Germinal center (tissue), 1 donor: ENCODE data around the gene CCRL2.
A peak's percentile ranks its signal among the peaks of the same experiment; 100 is the strongest.

Experiments
- DNase-seq: peaks from one replicate; pipeline ENCODE4 v3.0.0; 2012; ENCODE audit warnings: mixed read lengths, low spot score

Gene CCRL2, protein sequence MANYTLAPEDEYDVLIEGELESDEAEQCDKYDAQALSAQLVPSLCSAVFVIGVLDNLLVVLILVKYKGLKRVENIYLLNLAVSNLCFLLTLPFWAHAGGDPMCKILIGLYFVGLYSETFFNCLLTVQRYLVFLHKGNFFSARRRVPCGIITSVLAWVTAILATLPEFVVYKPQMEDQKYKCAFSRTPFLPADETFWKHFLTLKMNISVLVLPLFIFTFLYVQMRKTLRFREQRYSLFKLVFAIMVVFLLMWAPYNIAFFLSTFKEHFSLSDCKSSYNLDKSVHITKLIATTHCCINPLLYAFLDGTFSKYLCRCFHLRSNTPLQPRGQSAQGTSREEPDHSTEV

DNA sequence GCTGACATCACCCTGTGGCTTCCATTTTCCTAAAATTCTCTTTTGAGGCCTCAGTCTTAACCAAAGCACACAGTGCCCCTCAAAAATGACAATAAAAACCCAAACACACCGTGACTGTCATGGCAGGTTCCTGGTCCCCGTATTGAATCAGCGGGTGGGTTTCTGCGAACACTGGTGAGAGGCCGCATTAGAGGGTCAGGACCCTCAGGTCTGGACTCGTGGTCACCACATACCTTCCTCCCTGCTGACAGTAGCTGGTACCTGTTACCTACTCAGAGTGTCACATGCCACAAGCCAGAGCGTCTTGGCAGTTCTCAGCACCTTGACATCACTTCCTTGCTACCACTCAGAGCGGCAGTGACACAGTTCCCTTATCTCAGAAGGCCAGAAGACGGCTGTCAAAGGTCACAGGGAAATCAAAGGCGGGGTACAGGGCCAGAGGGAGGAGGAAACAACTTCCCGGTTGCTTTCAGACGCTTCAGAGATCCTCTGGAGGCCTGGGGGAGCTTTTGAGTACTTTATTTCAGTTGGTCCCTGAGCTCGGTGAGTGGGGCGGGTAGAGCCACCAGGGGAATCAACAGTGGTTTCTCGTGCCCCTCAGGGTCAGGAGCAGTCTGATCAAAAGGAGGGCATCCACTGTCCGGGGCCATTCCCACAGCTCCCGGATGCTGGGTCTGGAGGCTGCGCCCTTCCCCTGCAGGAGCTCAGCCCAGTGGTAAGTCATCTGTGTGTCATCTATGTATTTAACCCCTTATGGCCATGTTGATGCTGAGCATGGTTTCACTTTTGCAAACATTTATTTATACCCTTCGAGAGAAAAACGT lies at the start of gene CCRL2, which contains the start of gene CCR5AS:
TSS of gene CCRL2 (plus strand) at position 472 of the 824 bp plus-strand sequence. CDS start 821 bp downstream, outside the sequence.
TSS of gene CCR5AS (minus strand) at position 279 of the 824 bp plus-strand sequence.
- peak; percentile 12 for DNase-seq

DNA sequence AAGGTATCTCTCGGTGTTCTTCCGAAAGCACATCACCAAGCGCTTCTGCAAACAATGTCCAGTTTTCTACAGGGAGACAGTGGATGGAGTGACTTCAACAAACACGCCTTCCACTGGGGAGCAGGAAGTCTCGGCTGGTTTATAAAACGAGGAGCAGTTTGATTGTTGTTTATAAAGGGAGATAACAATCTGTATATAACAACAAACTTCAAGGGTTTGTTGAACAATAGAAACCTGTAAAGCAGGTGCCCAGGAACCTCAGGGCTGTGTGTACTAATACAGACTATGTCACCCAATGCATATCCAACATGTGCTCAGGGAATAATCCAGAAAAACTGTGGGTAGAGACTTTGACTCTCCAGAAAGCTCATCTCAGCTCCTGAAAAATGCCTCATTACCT lies 48.6 kb upstream of the CCRL2 start:
- DNase-seq, result no peak

DNA sequence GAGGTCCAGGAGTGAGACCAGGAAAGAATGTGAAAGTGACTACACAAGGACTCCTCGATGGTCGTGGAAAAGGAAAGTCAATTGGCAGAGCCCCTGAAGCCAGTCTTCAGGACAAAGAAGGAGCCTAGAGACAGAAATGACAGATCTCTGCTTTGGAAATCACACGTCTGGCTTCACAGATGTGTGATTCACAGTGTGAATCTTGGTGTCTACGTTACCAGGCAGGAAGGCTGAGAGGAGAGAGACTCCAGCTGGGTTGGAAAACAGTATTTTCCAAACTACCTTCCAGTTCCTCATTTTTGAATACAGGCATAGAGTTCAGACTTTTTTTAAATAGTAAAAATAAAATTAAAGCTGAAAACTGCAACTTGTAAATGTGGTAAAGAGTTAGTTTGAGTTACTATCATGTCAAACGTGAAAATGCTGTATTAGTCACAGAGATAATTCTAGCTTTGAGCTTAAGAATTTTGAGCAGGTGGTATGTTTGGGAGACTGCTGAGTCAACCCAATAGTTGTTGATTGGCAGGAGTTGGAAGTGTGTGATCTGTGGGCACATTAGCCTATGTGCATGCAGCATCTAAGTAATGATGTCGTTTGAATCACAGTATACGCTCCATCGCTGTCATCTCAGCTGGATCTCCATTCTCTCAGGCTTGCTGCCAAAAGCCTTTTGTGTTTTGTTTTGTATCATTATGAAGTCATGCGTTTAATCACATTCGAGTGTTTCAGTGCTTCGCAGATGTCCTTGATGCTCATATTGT lies 47.1 kb upstream of the CCRL2 start:
- DNase-seq, result no peak

DNA sequence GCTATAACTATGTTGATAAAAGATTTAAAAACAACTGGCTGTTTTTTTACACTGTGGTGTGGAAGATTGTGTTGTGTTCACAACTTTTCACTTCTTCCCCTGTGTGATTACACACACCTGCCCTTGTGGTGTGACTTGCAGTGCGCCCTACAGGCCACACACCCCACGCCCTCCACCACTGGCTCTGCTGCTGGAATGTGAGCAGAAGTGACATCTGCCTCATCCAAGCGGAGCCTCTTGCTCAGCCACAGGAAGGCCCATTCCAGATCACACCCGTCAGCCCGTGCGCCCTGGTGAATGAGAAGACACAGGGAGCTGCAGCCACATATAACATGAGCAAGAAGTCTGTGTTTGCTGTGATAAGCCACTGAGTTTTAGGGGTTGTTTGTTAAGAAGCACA lies 46.2 kb upstream of the CCRL2 start:
- DNase-seq, result no peak

DNA sequence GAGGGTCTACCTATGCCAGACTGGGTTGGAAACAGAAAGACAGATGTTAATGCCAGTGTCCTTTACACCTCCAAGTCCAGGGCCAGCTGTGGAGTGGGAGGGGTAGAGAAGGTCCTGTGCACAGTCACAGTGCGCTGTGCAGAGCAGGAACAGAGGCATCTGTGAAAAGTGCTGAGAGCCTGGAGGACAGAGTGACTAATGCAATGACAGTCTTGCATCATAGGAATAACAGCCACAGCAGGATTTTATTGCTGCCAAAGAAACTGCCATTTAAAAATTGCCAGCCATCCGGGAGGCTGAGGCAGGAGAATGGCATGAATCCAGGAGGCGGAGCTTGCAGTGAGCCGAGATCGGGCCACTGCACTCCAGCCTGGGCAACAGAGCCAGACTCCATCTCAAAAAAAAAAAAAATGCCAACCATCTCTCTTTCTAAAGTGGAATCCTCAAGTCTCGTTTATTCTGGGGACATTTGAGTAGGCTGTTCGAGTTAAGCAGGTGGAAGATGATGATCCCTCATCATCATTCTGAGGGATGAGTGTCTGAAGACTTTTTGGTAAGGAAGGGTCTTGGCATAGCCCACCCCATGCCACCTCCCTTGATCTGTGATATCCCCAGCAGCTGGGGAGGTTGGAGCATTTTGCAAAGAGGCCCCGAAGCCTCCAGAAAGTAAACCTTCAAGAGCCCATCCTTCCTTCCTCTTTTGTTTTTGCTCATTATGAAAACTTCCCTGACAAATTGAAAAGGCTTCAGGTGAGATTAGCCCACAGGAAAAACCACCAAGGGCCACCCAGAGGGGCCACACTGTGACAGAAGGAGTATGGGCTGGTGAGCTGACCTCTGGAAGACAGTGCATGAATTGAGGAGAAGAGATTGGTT lies 45.4 kb upstream of the CCRL2 start:
- DNase-seq, result no peak

DNA sequence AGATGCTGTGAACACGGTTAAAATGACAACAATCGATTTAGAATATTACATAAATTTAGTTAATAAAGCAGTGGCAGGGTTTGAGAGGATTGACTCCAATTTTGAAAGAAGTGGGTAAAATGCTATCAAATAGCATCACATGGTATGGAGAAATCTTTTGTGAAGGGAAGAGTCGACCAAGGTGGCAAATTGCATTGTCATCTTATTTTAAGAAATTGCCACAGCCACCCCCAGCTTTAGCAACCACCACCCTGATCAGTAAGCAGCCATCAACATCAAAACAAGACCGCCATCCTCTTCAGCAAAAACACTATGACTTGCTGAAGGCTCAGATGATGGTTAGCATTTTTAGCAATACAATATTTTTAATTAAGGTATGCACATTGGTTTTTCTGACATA lies 42.0 kb upstream of the CCRL2 start:
- no peak for DNase-seq

DNA sequence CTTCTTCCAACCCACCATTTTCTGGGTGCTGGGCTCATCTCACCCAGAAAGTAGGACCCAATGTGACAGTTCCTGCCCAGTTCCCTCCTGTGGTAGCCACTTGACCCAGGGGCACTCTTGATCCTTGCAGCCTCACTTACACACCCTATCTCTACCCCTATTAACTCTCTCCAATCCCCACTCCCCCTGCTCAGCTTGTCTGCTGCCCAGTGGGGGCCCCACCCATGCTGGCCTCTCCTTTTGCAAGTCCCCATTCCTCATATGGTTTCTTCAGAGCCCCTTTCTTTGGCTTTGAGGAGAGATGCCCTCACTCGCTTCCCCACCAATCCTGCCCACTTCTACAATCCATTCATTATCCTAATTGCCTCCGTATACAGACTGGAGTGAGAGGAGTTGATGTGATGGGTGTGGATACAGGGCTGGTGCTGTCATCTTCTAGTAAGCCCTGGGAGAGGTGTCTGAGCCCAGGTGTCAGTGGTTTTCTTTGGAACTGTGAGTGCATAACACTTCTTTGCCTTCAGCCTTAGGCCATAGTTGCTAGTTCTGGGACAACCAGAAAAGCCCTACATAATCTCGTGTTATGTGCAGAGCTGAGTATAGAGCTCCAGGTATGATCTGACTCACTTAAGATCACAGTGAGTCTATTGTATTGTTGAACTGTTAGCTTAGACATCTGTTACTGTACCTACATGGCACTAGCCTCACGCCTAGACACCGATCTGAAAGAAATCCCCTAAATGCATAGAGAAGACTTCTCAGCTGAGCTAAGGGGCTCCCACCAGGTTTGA lies 41.1 kb upstream of the CCRL2 start:
- no peak for DNase-seq

DNA sequence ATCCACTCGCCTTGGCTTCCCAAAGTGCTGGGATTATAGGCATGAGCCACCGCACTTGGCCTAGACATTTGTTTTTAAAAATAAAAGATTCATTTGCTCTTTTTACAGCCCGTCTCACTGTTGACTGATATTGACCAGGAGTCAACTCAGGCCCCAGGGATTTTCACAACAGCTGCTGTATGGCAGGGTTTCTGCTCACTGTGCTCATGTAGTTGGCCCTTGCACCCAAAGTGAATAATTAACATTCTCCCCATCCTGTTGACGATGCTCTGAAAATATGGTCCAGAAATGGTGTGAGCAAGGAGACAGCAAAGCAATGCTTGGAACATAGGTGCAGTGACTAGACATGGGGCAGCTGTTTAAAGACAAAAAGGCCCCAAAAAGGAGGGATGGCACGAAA lies 39.2 kb upstream of the CCRL2 start:
- DNase-seq, result no peak

DNA sequence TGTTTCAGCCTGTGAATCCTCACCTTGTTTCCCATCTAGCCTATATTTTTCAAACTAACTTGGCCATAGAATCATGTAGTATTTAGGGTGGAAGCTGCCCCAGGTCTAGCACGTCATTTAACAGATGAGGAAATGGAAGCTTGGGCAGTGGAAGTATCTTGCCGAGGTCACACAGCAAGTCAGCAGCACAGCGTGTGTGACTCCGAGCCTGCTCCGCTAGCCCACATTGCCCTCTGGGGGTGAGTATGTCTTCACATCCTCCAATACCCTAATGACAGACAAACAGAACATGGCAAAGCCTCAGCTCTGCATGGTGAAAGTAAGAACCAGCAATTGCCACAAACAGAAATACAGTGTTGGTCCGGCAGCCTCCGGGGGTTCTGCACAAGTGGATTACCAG lies 38.5 kb upstream of the CCRL2 start:
- DNase-seq, result peak; percentile 20

DNA sequence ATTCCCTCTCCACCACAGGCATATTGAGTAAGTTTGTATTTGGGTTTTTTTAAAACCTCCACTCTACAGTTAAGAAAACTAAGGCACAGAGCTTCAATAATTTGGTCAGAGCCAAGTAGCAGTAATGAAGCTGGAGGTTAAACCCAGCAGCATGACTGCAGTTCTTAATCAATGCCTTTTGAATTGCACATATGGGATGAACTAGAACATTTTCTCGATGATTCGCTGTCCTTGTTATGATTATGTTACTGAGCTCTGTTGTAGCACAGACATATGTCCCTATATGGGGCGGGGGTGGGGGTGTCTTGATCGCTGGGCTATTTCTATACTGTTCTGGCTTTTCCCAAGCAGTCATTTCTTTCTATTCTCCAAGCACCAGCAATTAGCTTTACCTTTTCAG lies 37.9 kb upstream of the CCRL2 start:
- DNase-seq, result no peak

DNA sequence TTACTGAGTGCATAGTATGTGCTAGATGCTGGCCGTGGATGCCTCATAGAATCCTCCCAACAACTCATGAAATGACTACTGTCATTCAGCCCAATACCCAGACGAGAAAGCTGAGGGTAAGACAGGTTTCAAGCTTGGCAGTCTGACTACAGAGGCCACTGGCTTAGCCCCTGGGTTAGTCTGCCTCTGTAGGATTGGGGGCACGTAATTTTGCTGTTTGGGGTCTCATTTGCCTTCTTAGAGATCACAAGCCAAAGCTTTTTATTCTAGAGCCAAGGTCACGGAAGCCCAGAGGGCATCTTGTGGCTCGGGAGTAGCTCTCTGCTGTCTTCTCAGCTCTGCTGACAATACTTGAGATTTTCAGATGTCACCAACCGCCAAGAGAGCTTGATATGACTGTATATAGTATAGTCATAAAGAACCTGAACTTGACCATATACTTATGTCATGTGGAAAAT lies 37.4 kb upstream of the CCRL2 start:
- DNase-seq, result no peak

DNA sequence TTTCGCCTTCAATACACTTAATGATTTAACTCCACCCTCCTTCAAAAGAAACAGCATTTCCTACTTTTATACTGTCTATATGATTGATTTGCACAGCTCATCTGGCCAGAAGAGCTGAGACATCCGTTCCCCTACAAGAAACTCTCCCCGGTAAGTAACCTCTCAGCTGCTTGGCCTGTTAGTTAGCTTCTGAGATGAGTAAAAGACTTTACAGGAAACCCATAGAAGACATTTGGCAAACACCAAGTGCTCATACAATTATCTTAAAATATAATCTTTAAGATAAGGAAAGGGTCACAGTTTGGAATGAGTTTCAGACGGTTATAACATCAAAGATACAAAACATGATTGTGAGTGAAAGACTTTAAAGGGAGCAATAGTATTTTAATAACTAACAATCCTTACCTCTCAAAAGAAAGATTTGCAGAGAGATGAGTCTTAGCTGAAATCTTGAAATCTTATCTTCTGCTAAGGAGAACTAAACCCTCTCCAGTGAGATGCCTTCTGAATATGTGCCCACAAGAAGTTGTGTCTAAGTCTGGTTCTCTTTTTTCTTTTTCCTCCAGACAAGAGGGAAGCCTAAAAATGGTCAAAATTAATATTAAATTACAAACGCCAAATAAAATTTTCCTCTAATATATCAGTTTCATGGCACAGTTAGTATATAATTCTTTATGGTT lies 36.1 kb upstream of the CCRL2 start, which contains the start of gene CCR5:
TSS of gene CCR5 (plus strand) at position 108 of the 680 bp plus-strand sequence. CDS start 1,957 bp downstream, outside the sequence.
- no peak for DNase-seq

DNA sequence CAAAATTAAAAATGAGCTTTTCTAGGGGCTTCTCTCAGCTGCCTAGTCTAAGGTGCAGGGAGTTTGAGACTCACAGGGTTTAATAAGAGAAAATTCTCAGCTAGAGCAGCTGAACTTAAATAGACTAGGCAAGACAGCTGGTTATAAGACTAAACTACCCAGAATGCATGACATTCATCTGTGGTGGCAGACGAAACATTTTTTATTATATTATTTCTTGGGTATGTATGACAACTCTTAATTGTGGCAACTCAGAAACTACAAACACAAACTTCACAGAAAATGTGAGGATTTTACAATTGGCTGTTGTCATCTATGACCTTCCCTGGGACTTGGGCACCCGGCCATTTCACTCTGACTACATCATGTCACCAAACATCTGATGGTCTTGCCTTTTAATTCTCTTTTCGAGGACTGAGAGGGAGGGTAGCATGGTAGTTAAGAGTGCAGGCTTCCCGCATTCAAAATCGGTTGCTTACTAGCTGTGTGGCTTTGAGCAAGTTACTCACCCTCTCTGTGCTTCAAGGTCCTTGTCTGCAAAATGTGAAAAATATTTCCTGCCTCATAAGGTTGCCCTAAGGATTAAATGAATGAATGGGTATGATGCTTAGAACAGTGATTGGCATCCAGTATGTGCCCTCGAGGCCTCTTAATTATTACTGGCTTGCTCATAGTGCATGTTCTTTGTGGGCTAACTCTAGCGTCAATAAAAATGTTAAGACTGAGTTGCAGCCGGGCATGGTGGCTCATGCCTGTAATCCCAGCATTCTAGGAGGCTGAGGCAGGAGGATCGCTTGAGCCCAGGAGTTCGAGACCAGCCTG lies 35.3 kb upstream of the CCRL2 start:
- no peak for DNase-seq

DNA sequence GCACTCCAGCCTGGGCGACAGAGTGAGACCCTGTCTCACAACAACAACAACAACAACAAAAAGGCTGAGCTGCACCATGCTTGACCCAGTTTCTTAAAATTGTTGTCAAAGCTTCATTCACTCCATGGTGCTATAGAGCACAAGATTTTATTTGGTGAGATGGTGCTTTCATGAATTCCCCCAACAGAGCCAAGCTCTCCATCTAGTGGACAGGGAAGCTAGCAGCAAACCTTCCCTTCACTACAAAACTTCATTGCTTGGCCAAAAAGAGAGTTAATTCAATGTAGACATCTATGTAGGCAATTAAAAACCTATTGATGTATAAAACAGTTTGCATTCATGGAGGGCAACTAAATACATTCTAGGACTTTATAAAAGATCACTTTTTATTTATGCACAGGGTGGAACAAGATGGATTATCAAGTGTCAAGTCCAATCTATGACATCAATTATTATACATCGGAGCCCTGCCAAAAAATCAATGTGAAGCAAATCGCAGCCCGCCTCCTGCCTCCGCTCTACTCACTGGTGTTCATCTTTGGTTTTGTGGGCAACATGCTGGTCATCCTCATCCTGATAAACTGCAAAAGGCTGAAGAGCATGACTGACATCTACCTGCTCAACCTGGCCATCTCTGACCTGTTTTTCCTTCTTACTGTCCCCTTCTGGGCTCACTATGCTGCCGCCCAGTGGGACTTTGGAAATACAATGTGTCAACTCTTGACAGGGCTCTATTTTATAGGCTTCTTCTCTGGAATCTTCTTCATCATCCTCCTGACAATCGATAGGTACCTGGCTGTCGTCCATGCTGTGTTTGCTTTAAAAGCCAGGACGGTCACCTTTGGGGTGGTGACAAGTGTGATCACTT lies 34.3 kb upstream of the CCRL2 start:
- DNase-seq, result no peak

DNA sequence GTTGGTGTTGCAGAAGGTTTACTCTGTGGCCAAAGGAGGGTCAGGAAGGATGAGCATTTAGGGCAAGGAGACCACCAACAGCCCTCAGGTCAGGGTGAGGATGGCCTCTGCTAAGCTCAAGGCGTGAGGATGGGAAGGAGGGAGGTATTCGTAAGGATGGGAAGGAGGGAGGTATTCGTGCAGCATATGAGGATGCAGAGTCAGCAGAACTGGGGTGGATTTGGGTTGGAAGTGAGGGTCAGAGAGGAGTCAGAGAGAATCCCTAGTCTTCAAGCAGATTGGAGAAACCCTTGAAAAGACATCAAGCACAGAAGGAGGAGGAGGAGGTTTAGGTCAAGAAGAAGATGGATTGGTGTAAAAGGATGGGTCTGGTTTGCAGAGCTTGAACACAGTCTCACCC lies 32.3 kb upstream of the CCRL2 start:
- DNase-seq, result no peak

DNA sequence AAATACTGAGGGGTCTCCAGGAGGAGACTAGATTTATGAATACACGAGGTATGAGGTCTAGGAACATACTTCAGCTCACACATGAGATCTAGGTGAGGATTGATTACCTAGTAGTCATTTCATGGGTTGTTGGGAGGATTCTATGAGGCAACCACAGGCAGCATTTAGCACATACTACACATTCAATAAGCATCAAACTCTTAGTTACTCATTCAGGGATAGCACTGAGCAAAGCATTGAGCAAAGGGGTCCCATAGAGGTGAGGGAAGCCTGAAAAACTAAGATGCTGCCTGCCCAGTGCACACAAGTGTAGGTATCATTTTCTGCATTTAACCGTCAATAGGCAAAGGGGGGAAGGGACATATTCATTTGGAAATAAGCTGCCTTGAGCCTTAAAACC lies 31.8 kb upstream of the CCRL2 start:
- DNase-seq, result no peak

DNA sequence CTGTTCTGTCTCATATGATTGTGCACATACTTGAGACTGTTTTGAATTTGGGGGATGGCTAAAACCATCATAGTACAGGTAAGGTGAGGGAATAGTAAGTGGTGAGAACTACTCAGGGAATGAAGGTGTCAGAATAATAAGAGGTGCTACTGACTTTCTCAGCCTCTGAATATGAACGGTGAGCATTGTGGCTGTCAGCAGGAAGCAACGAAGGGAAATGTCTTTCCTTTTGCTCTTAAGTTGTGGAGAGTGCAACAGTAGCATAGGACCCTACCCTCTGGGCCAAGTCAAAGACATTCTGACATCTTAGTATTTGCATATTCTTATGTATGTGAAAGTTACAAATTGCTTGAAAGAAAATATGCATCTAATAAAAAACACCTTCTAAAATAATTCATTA lies 31.2 kb upstream of the CCRL2 start:
- no peak for DNase-seq

DNA sequence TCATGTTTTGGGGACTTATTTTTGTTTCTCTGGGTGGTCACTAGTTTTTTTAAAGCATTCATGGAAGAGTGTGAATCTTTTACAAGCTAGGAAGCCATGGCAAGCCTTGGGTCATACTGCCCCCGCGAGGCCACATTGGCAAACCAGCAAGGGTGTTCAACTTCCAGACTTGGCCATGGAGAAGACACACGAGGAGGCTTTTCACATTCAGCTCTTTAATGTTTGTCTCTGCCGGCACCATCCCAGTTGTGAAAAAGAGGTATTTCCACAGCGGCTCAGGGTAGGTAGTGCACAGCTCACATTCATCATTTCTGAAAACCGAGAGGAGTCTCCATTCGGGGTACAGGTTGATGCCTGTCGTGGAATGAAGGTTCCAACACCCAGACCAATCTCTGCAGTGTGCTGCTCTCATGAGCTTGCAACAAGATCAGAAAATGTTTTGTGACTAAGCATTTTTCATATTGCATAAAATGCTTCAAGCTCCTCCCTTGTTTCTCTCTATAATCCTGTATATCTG lies 28.6 kb upstream of the CCRL2 start:
- DNase-seq, result peak; percentile 57
